GM18858 (cell line): Measurements from ENCODE around the gene CA11.

Experiments used
- ATAC-seq: cut with Tn5 transposase; IDR thresholded peaks from one replicate; pipeline ENCODE4 v1.9.1; 2021; ENCODE audit not compliant: unreplicated experiment

Gene CA11

GRCh38 chr19:48588670-48589401 is 57.2 kb downstream of the CA11 start:
- ATAC-seq = no peak
